ENCODE data around the gene E2F1.
"Not testable (repeated sequence)": the region's sequence is repeated elsewhere in the genome, so short reads cannot be mapped to it uniquely, and the experiment has no call there.

Gene E2F1

GRCh38 chr20:33711446-33711738, 25.2 kb upstream of the E2F1 start:
- FAIRE-seq: no peak
- no peak for DNase-seq (ENCODE audit: insufficient read length, low spot score)

- FAIRE-seq (no peak), DNase-seq (ENCODE audit: insufficient read length, low spot score) (no peak)
These were observed 24.7 kb upstream of the E2F1 start for GRCh38 chr20:33710681-33711445.

GRCh38 chr20:33709905-33710541, 23.8 kb upstream of the E2F1 start:
- FAIRE-seq: no peak
- no peak for DNase-seq (ENCODE audit: insufficient read length, low spot score)

- DNase-seq (ENCODE audit: insufficient read length, low spot score): no peak
- FAIRE-seq: no peak
These were observed 23.2 kb upstream of the E2F1 start for GRCh38 chr20:33709398-33709797.

- FAIRE-seq (no peak), DNase-seq (ENCODE audit: insufficient read length, low spot score) (no peak)
These were observed 21.5 kb upstream of the E2F1 start for GRCh38 chr20:33707668-33708067.

GRCh38 chr20:33704197-33704924, 18.2 kb upstream of the E2F1 start:
- FAIRE-seq (no peak), DNase-seq (ENCODE audit: insufficient read length, low spot score) (no peak)

GRCh38 chr20:33703498-33704137, 17.4 kb upstream of the E2F1 start:
- DNase-seq (ENCODE audit: insufficient read length, low spot score): no peak
- FAIRE-seq: no peak

GRCh38 chr20:33702861-33703260, 16.7 kb upstream of the E2F1 start:
- DNase-seq (ENCODE audit: insufficient read length, low spot score): no peak
- no peak for FAIRE-seq

- no peak for FAIRE-seq
These were observed 15.7 kb upstream of the E2F1 start for GRCh38 chr20:33701629-33702450.

GRCh38 chr20:33700696-33701441, 14.7 kb upstream of the E2F1 start:
- not testable (repeated sequence) for FAIRE-seq; DNase-seq (ENCODE audit: insufficient read length, low spot score)

More at GRCh38 chr20:33701629-33702450, 15.7 kb upstream of the E2F1 start:
- no peak for DNase-seq (ENCODE audit: insufficient read length, low spot score)

GRCh38 chr20:33698966-33699365, 12.8 kb upstream of the E2F1 start:
- FAIRE-seq; DNase-seq (ENCODE audit: insufficient read length, low spot score): not testable (repeated sequence)

GRCh38 chr20:33697129-33697528, 10.9 kb upstream of the E2F1 start:
- DNase-seq (ENCODE audit: insufficient read length, low spot score) (no peak), FAIRE-seq (no peak)

GRCh38 chr20:33696448-33696847, 10.3 kb upstream of the E2F1 start:
- no peak for DNase-seq (ENCODE audit: insufficient read length, low spot score)
- FAIRE-seq: no peak

- FAIRE-seq: no peak
- DNase-seq (ENCODE audit: insufficient read length, low spot score): no peak
These were observed 8.4 kb upstream of the E2F1 start for GRCh38 chr20:33694639-33695012.

GRCh38 chr20:33693741-33694638, 7.8 kb upstream of the E2F1 start:
- FAIRE-seq (no peak), DNase-seq (ENCODE audit: insufficient read length, low spot score) (no peak)

- no peak for DNase-seq (ENCODE audit: insufficient read length, low spot score)
- no peak for FAIRE-seq
These were observed 7.1 kb upstream of the E2F1 start for GRCh38 chr20:33693289-33693688.

GRCh38 chr20:33689973-33690372, 3.8 kb upstream of the E2F1 start:
- DNase-seq (ENCODE audit: insufficient read length, low spot score): peak; percentile 72
- FAIRE-seq: no peak

- FAIRE-seq: no peak
- DNase-seq (ENCODE audit: insufficient read length, low spot score): no peak
These were observed 3.3 kb upstream of the E2F1 start for GRCh38 chr20:33689493-33689892.

- no peak for DNase-seq (ENCODE audit: insufficient read length, low spot score)
These were observed 2.8 kb upstream of the E2F1 start for GRCh38 chr20:33688938-33689424.

More at GRCh38 chr20:33688938-33689424, 2.8 kb upstream of the E2F1 start:
- FAIRE-seq: no peak
